Measurements from ENCODE around the gene FAM204A.

The FAM204A gene

DNA sequence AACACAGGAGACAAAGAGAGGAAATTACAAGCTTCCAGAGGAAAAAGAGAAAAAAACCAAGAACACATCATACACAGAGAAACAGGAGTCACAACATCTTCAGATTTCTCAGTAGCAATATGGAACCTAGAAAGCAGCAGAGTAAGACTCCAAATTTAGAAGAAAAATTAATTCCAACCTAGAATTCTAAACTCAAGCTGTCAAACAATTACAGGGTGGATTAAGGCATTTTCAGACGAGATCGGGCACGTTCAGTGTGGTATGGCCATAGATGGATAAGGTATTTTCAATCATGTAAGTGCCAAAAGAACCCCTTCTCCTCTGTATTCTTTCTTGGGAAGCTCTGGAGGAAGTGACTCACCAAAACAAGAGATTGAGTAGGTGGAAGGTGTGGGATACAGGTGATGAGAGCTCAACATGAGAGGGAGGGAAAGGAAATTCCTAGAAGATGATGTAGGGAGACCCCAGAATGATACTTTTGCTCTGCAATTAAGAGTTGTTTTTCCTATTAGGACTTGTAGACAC lies 51.6 kb downstream of the FAM204A start:
- no peak for DNase-seq (ENCODE audit: low spot score)
- H3K9ac ChIP-seq (ENCODE audit: low read depth, low read length, poor library complexity), result no peak overlapping the region
- H2BK120ac ChIP-seq (ENCODE audit: low read depth, low read length), result no peak overlapping the region
- no peak overlapping the region for H3K4me3 ChIP-seq (ENCODE audit: low read length in 2 of 2)
- H2BK12ac ChIP-seq (ENCODE audit: low read length), result no peak overlapping the region
- peaks cover 0 to 7% (median 0%) of the 10 kb centered on the region in 3 experiments for H3K27me3 ChIP-seq (ENCODE audit: control insufficient read depth in 3 of 3, insufficient read depth in 3 of 3, low read depth in 1 of 3, low read length in 3 of 3)
- H2AFZ ChIP-seq (ENCODE audit: low read length), result no peak overlapping the region
- no peak overlapping the region for H4K91ac ChIP-seq (ENCODE audit: low read depth, low read length, poor library complexity)
- no peak overlapping the region for H4K8ac ChIP-seq (ENCODE audit: low read depth, low read length)
- no peak overlapping the region for H2BK15ac ChIP-seq (ENCODE audit: low read length)
- no CpG with 5 or more reads among the region's 3 CpGs for WGBS, 2 donors (ENCODE audit: extremely low coverage in 2 of 2, insufficient read length in 2 of 2, insufficient replicate concordance in 1 of 2)
- no peaks in the 10 kb centered on the region for H3K79me1 ChIP-seq (ENCODE audit: low read depth, low read length)
- no peak overlapping the region for H3K4me2 ChIP-seq (ENCODE audit: insufficient read depth, low read length, poor library complexity, severe bottlenecking)
- no peaks in the 10 kb centered on the region for H3K36me3 ChIP-seq (replicated peaks in 1 of 2; ENCODE audit: control insufficient read depth in 2 of 2, insufficient read depth in 2 of 2, low read length in 2 of 2)
- no peak overlapping the region for H3K23ac ChIP-seq (ENCODE audit: low read depth, low read length, poor library complexity)
- peaks cover 2 to 5% of the 10 kb centered on the region in 2 donors for H3K9me3 ChIP-seq (replicated peaks in 1 of 2; ENCODE audit: control insufficient read depth in 2 of 2, insufficient read depth in 1 of 2, low read depth in 1 of 2, low read length in 2 of 2)
- H2BK5ac ChIP-seq (ENCODE audit: low read length), result no peak overlapping the region
- no peak overlapping the region for H3K4ac ChIP-seq (ENCODE audit: low read length)
- peaks cover 6% of the 10 kb centered on the region in 2 donors for H3K4me1 ChIP-seq (ENCODE audit: control insufficient read depth in 2 of 2, insufficient read depth in 1 of 2, low read depth in 1 of 2, low read length in 2 of 2)
- H3K14ac ChIP-seq (ENCODE audit: low read length), result no peak overlapping the region
- no peak overlapping the region for H2AK5ac ChIP-seq (ENCODE audit: low read depth, low read length)
- no peak overlapping the region for H3K27ac ChIP-seq (replicated peaks; ENCODE audit: low read length)
- H3K18ac ChIP-seq (ENCODE audit: low read length), result no peak overlapping the region

DNA sequence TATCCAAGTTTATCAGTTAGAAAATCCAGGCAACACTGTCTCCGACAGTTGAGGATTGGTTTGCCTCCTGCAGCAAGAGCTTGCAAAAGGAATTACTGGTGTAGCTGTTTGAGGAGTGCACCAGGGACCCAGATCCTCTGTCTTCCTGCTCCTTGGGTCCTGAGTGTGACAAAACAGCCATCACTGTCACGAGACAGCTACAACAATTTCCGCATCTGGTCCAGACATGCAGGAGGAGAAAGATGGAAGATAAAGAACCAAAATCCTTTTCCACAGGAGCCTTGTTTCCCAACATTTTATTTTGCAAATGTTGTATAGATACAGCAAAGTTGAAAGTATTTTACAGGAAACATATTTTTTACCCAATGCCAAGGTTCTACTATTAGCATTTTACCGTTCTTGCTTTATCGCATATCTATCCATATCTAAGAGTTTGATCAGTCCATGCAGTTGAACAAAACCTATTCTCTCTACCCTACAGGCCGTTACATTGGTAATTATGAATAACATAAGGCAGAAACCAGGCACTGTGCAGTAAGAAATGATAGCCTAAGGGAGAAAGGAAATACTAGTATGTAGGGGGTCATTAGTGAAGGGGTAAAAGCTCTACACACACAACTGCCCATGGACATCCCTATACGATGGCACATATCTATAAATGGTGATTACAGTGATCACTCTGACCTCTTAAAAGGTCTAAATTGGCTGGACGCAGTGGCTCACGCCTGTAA lies 54.9 kb downstream of the FAM204A start:
- Histone ChIP-seq H2AFZ (ENCODE audit: low read length) (no peak overlapping the region), H2BK120ac (ENCODE audit: low read depth, low read length) (no peak overlapping the region), H3K14ac (ENCODE audit: low read length) (no peak overlapping the region), H2BK5ac (ENCODE audit: low read length) (no peak overlapping the region), H3K9ac (ENCODE audit: low read depth, low read length, poor library complexity) (no peak overlapping the region), H2BK15ac (ENCODE audit: low read length) (no peak overlapping the region), H3K27me3 (ENCODE audit: control insufficient read depth in 3 of 3, insufficient read depth in 3 of 3, low read depth in 1 of 3, low read length in 3 of 3) (peaks cover 0 to 13% (median 0%) of the 10 kb centered on the region in 3 experiments), H3K18ac (ENCODE audit: low read length) (no peak overlapping the region), H3K9me3 (replicated peaks in 1 of 2; ENCODE audit: control insufficient read depth in 2 of 2, insufficient read depth in 1 of 2, low read depth in 1 of 2, low read length in 2 of 2) (peaks cover 5% of the 10 kb centered on the region in 2 donors), H3K4me2 (ENCODE audit: insufficient read depth, low read length, poor library complexity, severe bottlenecking) (no peak overlapping the region), H4K91ac (ENCODE audit: low read depth, low read length, poor library complexity) (no peak overlapping the region), H4K8ac (ENCODE audit: low read depth, low read length) (no peak overlapping the region), H3K4me1 (ENCODE audit: control insufficient read depth in 2 of 2, insufficient read depth in 1 of 2, low read depth in 1 of 2, low read length in 2 of 2) (peaks cover 6 to 7% of the 10 kb centered on the region in 2 donors), H2AK5ac (ENCODE audit: low read depth, low read length) (no peak overlapping the region), H3K36me3 (replicated peaks in 1 of 2; ENCODE audit: control insufficient read depth in 2 of 2, insufficient read depth in 2 of 2, low read length in 2 of 2) (no peaks in the 10 kb centered on the region), H3K23ac (ENCODE audit: low read depth, low read length, poor library complexity) (no peak overlapping the region), H3K79me1 (ENCODE audit: low read depth, low read length) (no peaks in the 10 kb centered on the region), H3K27ac (replicated peaks; ENCODE audit: low read length) (no peak overlapping the region), H2BK12ac (ENCODE audit: low read length) (no peak overlapping the region), H3K4ac (ENCODE audit: low read length) (no peak overlapping the region), H3K4me3 (ENCODE audit: low read length in 2 of 2) (no peak overlapping the region)
- no CpG with 5 or more reads among the region's 9 CpGs for WGBS, 2 donors (ENCODE audit: extremely low coverage in 2 of 2, insufficient read length in 2 of 2, insufficient replicate concordance in 1 of 2)
- DNase-seq (ENCODE audit: low spot score), result no peak

DNA sequence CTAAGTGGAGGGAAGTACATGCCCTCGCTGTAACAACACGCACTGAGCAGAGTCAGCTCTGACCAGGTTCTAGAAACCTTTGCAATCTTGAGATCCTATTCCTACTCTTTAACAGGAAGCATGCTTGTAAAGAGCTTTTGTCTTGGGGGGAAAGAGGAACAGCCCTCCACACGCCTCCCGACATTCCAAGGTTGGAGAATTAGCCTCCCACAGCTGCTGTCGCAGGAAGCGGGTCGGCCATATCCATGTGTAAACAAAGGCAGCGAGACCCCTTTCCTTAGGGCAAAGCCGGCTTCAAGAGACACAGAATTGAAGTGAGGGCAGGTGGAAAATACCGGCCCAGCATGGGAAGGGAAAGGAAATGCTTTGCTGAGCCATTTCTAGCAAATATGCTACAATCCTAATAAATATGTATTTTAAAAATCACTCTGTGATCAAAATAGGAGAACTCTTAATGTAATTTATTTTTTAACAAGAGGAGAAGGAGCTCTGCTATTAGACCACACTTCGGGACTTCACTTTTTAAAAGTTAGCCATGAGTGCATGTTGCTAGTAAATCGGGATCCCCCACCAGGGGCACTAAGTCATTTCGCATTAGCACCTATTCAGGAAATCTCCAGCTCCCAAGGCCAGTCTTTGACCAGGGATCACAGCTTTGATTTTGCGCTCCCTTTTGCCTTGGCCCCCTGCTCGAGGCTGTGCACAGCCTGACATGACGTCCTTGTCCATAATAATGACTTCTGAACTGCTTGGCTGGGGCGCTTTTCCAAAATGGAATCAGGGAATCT lies 55.9 kb downstream of the FAM204A start:
- peak overlapping the region; percentile 73 for H2AFZ ChIP-seq (ENCODE audit: low read length)
- WGBS, 2 donors (ENCODE audit: extremely low coverage in 2 of 2, insufficient read length in 2 of 2, insufficient replicate concordance in 1 of 2), result no CpG with 5 or more reads among the region's 17 CpGs
- no peak overlapping the region for H3K4me2 ChIP-seq (ENCODE audit: insufficient read depth, low read length, poor library complexity, severe bottlenecking)
- H2BK15ac ChIP-seq (ENCODE audit: low read length), result no peak overlapping the region
- H2AK5ac ChIP-seq (ENCODE audit: low read depth, low read length), result no peak overlapping the region
- H3K4me1 ChIP-seq (ENCODE audit: control insufficient read depth in 2 of 2, insufficient read depth in 1 of 2, low read depth in 1 of 2, low read length in 2 of 2), result peaks cover 6 to 7% of the 10 kb centered on the region in 2 donors
- no peak overlapping the region for H4K91ac ChIP-seq (ENCODE audit: low read depth, low read length, poor library complexity)
- no peak overlapping the region for H2BK120ac ChIP-seq (ENCODE audit: low read depth, low read length)
- H2BK5ac ChIP-seq (ENCODE audit: low read length), result no peak overlapping the region
- no peak overlapping the region for H3K14ac ChIP-seq (ENCODE audit: low read length)
- no peak overlapping the region for H2BK12ac ChIP-seq (ENCODE audit: low read length)
- no peak overlapping the region for H4K8ac ChIP-seq (ENCODE audit: low read depth, low read length)
- peak overlapping the region; percentile 78 for H3K18ac ChIP-seq (ENCODE audit: low read length)
- H3K27ac ChIP-seq (replicated peaks; ENCODE audit: low read length), result peak overlapping the region; percentile 52
- H3K79me1 ChIP-seq (ENCODE audit: low read depth, low read length), result no peaks in the 10 kb centered on the region
- H3K4me3 ChIP-seq (ENCODE audit: low read length in 2 of 2), result no peak overlapping the region
- H3K4ac ChIP-seq (ENCODE audit: low read length), result no peak overlapping the region
- no peak for DNase-seq (ENCODE audit: low spot score)
- peaks cover 0 to 13% (median 0%) of the 10 kb centered on the region in 3 experiments for H3K27me3 ChIP-seq (ENCODE audit: control insufficient read depth in 3 of 3, insufficient read depth in 3 of 3, low read depth in 1 of 3, low read length in 3 of 3)
- H3K23ac ChIP-seq (ENCODE audit: low read depth, low read length, poor library complexity), result no peak overlapping the region
- H3K9ac ChIP-seq (ENCODE audit: low read depth, low read length, poor library complexity), result no peak overlapping the region
- H3K36me3 ChIP-seq (replicated peaks in 1 of 2; ENCODE audit: control insufficient read depth in 2 of 2, insufficient read depth in 2 of 2, low read length in 2 of 2), result no peaks in the 10 kb centered on the region
- H3K9me3 ChIP-seq (replicated peaks in 1 of 2; ENCODE audit: control insufficient read depth in 2 of 2, insufficient read depth in 1 of 2, low read depth in 1 of 2, low read length in 2 of 2), result peaks cover 5% of the 10 kb centered on the region in 2 donors

DNA sequence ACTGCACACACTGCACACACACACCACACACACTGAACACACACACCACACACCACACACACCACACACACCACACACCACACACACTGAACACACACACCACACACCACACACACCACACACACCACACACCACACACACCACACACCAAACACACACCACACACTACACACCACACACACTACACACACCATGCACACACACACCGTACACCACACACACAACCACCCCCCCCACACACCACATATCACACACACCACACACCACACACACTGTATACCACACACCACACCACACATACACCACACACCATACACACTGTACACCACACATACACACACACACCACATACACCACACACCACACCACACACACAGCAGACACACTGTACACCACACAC lies 59.5 kb downstream of the FAM204A start:
- Histone ChIP-seq H4K91ac (ENCODE audit: low read depth, low read length, poor library complexity) (no peak overlapping the region), H2BK120ac (ENCODE audit: low read depth, low read length) (no peak overlapping the region), H3K27me3 (ENCODE audit: control insufficient read depth in 3 of 3, insufficient read depth in 3 of 3, low read depth in 1 of 3, low read length in 3 of 3) (peaks cover 0 to 13% (median 0%) of the 10 kb centered on the region in 3 experiments), H3K9me3 (replicated peaks in 1 of 2; ENCODE audit: control insufficient read depth in 2 of 2, insufficient read depth in 1 of 2, low read depth in 1 of 2, low read length in 2 of 2) (peaks cover 0 to 7% of the 10 kb centered on the region in 2 donors), H3K9ac (ENCODE audit: low read depth, low read length, poor library complexity) (peak overlapping the region; percentile 51), H3K18ac (ENCODE audit: low read length) (no peak overlapping the region), H4K8ac (ENCODE audit: low read depth, low read length) (no peak overlapping the region), H3K23ac (ENCODE audit: low read depth, low read length, poor library complexity) (peak overlapping the region; percentile 18), H3K36me3 (replicated peaks in 1 of 2; ENCODE audit: control insufficient read depth in 2 of 2, insufficient read depth in 2 of 2, low read length in 2 of 2) (peaks cover 0 to 1% of the 10 kb centered on the region in 2 donors), H2BK15ac (ENCODE audit: low read length) (no peak overlapping the region), H3K4ac (ENCODE audit: low read length) (no peak overlapping the region), H3K14ac (ENCODE audit: low read length) (no peak overlapping the region), H3K79me1 (ENCODE audit: low read depth, low read length) (no peaks in the 10 kb centered on the region), H2BK5ac (ENCODE audit: low read length) (no peak overlapping the region), H2BK12ac (ENCODE audit: low read length) (peak overlapping the region; percentile 61), H2AK5ac (ENCODE audit: low read depth, low read length) (no peak overlapping the region), H3K27ac (replicated peaks; ENCODE audit: low read length) (no peak overlapping the region), H2AFZ (ENCODE audit: low read length) (no peak overlapping the region), H3K4me2 (ENCODE audit: insufficient read depth, low read length, poor library complexity, severe bottlenecking) (no peak overlapping the region), H3K4me1 (ENCODE audit: control insufficient read depth in 2 of 2, insufficient read depth in 1 of 2, low read depth in 1 of 2, low read length in 2 of 2) (peaks cover 6 to 9% of the 10 kb centered on the region in 2 donors), H3K4me3 (ENCODE audit: low read length in 2 of 2) (peak overlapping the region in 1 of 2 donors; percentile 51)
- WGBS, 2 donors (ENCODE audit: extremely low coverage in 2 of 2, insufficient read length in 2 of 2, insufficient replicate concordance in 1 of 2), result no CpG with 5 or more reads among the region's 1 CpG
- no peak for DNase-seq (ENCODE audit: low spot score)

All from neuronal stem cell (in vitro differentiated cells).